Hindlimb muscle (tissue), 1 donor: ENCODE results near the gene VCL. TPM values are rescaled to one million over a fixed set of nuclear protein-coding genes. Genes with fewer than 3 reads are reported as not detected.

Experiments
- DNase-seq: peaks from one replicate; pipeline ENCODE4 v3.0.0-alpha.2; 2013
- polyA plus RNA-seq: library from polyadenylated mRNA; unstranded; fragments of 120-200 nt; gene quantifications from one replicate; pipeline ENCODE4 v1.2.1, GENCODE V29; 2013; ENCODE audit not compliant: insufficient read length

VCL gene
- polyA plus RNA-seq, 1 donor: 164 TPM

DNA sequence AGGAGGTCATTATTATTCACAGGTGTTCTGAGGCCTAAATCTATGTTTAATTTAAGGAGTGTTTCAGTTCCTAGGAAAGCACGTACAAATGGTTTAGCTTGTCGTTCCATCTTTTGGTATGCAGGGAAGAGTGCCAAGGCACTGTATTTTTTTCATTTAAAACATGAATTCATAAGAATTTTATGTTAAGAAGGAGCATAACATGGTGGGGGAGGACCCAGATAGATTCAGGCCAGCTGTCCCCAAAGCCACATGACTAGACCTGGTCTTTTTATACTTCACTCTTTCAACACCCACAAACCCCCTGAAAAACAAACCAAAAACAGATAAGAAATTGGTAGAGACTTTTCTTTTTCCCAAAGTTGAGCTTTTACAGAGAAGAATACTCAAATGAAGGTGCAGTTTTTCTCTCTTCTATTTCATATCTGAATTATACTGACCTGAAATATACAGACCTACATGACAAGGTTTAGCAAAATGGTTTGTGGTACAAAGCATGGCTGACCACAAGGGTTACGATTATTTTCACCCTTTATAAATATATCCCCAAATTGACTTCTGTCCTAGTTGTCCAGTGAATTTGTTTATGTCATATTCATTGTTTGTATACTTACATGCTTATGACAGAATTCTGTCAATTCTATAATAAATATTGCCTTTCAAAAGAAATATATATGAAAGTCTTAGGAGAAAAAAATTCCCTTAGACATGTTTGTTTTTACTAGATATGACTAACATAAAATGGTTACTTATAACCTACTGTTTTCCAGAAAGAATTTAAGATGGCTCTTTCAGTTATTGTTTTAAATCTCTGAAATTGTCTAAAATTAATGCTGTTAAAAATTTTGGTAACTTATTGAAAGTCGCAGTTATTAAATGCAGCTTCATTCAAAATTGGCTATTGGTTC is 81.4 kb downstream of the VCL start:
- no peak for DNase-seq

DNA sequence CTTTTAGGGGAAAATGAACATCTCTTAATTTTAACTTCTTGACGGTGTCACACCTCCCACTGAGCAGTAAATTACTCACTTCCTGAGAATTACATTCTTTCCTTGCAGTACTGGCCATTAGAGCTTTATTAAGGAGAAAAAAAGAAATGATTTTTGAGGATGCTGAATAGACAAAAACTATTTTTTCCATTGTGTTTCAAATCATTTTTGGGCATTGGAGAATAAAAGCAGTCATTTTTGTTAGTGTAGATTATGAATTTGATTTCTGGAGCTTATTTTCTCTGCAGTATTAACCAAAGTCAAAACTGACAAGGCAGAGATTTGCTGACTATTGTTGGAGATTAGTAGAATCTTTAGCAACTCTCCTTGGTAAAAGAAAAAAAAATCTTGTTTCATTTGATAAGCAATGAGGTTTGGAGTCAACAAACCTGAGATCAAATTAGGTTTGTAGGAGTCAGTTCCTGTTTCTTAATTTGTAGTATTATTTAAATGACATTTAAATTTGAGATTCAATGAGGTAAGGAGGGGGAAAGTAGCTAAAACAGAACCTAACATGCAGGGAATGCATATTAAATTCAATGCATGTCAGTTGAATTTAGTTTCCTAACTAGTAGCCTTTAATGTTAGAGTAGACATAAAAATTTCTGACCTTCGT is 82.1 kb downstream of the VCL start:
- DNase-seq: no peak

DNA sequence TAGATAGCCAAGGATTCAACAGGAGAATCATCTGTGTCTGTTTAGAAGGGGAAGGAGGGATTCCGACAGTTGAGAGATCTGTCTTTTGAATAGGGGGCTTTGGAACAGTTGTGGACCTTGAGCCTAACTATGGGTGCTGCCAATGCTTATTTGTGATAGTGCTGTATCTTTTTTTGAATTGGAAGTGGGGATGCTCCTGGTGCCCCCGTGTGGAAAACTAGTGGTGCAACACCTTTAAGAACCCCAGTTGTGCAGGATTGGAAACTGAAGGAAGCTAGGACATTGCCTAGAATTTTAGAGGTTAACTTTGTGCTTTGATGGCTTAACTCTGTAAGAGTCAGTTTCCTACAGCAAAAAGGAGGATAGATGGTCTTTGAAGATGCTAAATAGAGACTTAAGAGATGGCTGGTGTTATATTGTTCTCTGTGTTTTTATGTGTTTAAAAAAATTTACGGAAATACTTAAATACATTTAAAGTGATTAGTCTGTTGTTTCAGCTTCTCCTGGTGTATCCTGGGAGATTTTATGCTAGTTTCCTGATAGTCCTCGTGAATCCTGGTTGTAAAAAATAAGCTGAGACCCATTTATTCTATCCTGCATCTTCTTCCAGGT is 83.4 kb downstream of the VCL start:
- peak; percentile 47 for DNase-seq

DNA sequence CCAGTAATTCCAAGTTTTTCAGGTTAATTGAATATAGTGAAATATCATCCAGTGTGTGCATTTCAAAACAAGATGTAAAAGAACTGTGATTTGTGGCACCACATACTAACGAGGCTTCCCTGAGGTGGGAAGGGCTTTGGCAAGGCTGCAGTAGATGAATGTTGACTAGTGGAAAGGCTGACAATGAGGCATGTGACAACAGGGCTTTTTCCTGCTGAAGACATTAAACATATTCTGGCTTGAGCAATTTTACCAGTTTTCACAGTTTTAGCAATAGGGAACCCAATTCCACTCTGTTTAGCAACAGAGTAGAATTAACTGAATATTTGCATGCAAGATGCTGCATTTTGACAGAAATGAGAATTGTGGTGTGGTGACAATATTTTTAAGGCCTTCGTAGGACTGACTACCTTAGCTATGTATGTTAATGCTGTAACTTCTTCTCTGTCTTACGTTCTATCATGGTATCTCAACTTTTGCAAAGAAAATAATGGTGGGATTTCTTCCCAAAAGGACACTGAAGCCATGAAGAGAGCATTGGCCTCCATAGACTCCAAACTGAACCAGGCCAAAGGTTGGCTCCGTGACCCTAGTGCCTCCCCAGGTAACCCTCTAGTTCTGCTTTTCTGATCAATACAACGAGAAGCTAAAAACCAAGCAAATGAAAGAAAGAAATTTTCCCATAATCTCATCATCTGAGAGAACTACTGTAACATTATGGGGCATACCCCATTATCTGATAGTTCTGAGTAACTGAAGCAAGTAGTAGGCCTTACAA is 84.2 kb downstream of the VCL start:
- DNase-seq: no peak

DNA sequence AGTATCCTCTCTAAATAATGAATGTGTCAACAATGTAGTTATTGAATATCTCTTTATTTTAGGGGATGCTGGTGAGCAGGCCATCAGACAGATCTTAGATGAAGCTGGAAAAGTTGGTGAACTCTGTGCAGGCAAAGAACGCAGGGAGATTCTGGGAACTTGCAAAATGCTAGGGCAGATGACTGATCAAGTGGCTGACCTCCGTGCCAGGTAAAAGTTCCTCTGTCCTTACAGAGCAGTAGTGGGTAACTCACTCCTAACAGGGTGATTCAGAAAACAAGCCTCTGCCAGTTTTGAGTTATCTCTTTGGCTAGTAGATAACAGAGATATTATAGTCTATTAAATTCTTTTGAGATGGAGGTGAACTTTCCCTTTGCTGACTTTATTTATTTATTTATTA is 85.4 kb downstream of the VCL start:
- no peak for DNase-seq

DNA sequence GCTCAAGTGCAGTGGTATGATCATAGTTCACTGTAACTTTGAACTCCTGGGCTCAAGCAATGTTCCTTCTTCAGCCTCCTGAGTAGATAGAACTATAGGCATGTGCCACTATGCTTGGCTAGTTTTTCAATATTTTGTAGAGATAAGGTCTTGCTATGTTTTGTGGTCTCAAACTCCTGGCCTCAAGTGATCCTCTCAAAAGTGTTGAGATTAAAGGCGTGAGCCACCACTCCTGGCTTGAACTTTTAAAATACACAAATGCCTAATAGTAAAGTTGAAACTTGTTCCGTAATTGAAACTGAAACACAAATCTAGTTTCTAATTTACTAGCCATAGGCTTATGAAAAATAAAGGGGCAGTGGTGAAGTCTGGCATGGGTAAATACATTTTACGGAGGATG is 87.0 kb downstream of the VCL start:
- no peak for DNase-seq

DNA sequence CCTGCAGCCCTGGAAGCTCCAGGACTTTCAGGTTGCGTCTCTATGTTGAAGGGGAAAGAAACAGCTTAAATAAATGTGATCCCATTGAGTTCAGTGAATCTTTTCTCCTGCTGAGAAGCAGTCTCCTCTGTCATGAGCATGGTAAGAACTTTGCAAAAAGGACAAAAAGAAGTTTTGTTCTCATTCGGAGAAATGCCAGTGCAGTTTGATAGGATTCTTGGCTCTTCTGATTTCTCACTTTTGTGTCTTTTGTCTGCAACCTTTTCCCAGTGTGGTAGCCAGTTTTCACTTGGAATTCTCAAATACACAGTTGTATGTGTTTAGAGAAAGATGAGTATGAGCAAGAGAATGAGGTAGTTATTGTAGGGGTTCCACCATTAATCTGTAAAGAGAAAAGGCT is 88.4 kb downstream of the VCL start:
- no peak for DNase-seq

DNA sequence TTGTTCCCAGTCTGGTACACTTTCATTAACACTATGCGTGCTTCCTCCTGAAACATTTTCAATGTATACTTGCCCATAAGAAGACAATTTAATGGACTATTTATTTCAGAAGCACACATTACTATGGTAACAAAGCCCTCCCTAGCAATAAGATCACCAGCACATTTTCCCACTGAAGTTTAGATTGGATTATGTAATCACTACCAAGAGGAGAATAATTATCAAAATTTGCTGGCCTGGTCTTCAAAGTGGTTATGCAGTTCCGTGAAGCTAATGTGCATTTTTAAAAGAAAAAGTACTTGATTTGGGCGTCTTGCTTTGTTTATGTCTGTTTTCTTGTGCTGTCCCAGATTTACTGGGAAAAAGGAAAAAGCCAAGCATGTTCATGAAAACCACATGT is 90.8 kb downstream of the VCL start:
- DNase-seq: peak; percentile 6

DNA sequence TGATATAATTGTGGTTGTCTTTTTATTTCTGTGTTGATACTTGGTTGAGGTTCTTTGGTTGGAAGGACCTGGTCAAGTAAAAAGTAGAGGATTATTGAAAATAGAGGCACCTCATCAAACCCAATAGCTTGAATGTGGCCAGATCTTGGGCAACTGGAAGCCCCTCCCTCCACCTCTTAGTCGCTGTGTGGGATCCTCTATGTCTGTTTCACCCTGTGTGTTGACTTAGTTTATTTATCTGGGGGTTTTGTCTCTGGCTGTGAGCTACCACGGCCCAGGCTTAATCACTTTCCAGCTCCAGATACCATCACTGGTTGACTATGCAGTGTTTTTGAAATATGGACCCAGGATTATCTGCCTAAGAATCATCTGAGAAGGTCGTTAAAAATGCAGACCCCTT is 94.5 kb downstream of the VCL start:
- no peak for DNase-seq

DNA sequence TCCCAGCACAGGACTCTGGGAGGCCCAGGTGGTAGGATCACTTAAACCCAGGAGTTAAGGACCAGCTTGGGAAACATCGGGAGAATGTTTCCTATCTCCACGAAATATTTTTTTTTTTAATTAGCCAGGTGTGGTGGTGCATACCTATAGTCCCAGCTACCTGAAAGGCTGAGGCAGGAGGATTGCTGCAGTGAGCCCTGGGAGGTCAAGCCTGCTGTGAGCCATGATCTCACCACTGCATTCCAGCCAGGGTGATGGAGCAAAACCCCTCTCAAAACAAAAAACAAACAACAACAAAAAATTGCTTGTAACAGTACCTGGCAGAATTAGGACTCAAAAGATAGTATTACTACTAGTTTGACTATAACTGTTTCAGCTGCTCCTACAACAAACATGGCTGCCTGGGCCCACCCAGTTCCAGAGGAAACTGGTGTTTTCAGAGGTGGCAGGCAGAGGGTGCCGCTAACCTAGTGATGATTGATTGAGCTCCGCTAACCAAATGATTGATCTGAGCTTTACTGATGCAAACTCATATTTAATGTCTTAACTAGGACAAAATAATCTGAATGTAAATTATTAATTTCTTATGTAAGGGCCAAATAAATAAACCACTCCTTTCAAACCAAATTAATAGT is 95.7 kb downstream of the VCL start:
- DNase-seq: no peak

DNA sequence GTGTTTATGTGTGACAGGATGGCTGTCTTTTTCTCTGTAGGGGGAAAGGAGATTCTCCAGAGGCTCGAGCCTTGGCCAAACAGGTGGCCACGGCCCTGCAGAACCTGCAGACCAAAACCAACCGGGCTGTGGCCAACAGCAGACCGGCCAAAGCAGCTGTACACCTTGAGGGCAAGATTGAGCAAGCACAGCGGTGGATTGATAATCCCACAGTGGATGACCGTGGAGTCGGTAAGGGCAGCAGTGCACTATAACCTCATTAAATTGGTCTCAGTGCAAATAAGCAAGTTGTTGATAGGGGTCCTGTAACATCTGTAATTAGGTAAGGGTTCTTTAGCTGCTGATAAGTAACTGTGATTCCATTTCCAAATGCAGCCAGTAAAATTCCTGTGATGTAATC is 96.3 kb downstream of the VCL start:
- no peak for DNase-seq

DNA sequence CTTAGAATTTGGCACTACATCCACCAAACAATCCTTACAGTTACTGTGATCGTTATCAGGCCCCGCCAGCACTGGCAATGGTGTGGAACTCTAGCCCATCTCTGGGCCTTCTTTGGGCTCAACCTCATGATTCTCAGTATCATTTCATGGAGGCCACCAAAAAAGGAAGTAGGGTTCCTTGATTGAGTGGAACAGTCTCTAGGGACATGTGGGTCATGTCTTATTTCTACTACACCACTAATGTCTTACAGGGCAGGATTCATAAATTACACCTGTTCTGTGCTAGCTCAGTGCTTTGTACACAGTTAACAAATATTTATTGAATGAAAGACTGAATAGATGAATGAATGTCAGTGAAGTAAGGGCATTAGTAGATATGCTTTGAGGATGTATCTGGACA is 98.9 kb downstream of the VCL start:
- no peak for DNase-seq

DNA sequence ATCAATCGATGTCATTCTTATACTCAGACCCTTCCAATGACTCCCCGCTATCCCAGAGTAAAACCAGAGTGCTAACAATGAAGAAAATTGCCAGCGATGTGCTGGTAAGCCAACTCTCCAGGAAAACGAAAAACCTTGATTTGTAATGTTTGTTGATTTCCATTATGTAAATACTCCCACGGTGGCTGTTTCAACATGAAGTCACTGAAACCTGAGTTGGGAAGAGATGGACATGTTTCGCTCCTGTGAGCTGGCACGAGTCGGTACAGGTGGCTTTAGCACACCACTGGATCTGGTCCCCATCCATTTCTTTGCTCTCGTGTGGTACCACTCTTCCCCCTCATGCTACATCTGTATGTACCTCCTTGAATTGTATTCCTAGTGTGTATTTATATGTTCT is 99.9 kb downstream of the VCL start:
- no peak for DNase-seq

DNA sequence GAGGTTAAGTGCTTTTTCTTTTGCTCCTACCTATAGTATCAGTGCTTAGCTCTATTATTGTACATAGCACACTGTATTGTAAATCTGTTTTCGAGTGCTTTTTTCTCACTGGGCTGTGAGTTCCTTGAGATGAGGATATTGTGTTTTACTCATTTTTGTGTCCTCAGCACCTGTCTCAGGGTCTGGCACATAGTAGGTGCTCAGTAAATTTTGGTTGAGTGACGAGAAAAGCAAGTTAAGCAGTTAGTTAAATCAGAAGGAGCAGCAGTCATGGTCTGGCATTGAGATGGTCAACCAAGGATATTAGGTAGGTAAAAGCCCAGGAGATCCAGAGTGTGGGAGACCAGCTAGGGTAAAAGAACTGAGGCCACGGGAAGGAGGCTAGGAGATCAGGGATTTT is 101.5 kb downstream of the VCL start:
- DNase-seq: no peak

DNA sequence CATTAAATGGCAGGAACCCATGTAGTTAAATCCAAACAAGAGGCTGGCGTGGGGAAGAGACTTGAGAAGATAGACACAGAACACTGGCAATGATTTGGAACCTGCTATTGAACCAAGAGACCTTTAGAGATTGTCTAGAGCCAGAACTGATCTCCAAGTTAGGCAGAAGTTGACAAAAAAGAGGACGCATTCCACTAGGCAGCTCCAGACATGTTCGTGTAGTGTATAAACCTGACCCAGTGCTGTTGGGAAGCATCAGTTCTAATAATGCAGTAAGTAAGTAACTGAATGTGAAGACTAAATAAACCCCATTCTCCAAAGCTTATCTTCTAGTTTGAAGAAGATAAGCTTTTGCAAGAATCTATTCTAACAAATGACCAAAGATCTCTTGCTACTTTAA is 101.9 kb downstream of the VCL start:
- DNase-seq: no peak

DNA sequence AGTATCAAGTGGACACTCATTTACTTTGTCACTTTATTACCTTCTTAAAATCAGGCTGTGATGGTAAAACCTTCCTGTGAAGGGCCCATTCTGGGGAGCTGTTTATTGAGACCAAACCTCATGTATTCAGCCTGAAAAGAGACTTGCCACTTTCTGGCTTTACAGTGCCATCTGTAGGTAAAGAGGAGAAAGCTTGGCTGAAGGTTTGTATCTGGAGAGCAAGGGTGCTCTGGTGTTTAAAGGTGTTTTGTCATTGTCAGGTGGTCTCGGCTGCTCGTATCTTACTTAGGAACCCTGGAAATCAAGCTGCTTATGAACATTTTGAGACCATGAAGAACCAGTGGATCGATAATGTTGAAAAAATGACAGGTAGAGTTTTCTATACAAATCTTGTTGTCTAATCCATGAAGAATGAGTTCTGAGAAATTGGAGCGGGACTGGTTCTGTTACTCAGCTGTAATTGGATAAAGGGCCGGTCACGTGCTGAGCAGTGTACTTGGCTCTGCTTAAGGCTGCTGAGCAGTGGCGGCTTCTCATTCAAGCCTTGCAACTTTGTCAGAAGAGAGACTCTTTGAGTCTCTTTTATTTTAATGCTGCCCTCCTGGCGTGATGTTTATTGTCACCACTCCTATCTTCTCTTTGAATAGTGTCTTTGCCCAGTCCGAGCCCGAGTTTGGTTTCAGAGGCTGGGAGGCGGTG is 105.8 kb downstream of the VCL start:
- DNase-seq: no peak

DNA sequence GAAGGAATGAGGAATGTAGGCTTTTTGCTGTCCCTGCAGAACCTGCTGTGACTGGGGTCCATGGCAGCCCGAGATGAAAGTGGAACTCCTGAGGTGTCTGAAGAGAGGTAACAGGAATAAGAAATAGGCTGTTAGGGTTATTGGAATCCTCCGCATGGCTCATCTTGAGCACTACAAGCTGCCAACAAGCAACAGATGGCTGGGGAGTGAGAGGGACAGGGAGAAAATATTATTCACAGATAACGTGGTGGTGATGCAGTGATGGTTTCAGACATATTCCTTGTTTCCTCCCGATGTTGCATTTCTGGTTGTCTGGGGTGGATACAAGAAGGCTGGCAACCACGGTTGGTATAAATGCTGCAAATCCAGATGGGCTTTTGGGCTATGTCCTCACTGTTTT is 106.6 kb downstream of the VCL start:
- no peak for DNase-seq

DNA sequence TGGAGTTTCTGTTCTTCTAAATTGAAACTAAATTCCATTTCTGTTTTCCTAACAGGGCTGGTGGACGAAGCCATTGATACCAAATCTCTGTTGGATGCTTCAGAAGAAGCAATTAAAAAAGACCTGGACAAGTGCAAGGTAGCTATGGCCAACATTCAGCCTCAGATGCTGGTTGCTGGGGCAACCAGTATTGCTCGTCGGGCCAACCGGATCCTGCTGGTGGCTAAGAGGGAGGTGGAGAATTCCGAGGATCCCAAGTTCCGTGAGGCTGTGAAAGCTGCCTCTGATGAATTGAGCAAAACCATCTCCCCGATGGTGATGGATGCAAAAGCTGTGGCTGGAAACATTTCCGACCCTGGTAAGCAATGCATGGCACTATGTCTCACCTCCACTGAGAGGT is 107.1 kb downstream of the VCL start:
- DNase-seq: no peak

DNA sequence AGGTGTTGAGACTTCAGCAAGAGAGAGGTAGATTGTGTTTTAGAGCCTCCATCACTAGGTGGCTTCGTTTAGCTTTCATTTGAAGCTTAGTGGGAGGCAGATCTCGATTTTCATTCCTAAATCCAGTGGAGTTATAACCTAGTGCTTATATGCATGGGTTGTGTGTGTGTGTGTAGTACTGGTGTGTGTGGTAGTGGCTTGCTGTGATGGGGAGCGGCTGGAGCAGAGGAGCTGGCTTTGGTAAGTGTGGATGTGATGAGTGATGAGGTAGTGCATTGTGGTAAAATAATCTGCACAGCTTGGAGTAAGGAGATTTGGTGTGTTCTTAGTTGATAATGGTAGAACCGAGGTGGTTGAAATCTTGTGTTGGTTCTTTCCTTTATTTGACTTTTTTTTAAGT is 109.5 kb downstream of the VCL start:
- no peak for DNase-seq

DNA sequence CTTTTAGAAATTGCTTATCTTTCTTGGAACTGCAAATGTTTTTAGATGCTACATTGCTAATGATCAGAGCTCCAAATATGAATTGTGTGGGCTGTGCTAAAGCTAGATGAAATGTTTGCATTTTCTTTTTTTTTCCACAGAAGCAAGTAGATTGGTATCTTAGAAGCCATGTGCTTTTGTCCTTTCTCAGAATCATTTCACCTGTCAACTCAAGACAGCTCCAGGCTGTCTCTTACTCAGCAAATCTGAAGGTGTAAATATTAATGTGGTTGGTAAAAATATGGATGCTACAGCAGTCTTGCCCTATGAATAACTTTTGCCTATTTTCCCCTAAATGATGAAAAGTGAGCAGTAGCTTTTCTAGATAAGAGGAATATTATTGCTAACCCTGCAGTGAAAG is 111.5 kb downstream of the VCL start:
- no peak for DNase-seq

DNA sequence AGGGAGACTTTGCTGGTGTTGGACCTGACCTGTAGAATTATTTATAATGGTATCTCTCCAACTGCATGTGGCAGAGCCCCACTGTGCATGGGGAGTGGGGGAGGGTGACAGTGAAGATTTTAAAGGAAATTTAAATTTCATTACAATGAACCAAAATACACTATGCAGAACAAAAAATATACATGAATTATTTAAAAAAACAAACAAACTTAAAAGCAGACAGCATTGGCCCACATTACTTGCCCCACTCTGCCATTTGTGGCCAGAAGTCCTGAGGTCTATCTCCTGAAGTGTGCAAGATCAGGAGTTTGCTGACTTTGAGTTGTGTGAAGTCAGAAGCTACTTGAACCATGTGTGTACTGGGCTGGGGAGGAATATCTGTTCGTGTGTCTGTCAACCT is 112.2 kb downstream of the VCL start:
- no peak for DNase-seq

DNA sequence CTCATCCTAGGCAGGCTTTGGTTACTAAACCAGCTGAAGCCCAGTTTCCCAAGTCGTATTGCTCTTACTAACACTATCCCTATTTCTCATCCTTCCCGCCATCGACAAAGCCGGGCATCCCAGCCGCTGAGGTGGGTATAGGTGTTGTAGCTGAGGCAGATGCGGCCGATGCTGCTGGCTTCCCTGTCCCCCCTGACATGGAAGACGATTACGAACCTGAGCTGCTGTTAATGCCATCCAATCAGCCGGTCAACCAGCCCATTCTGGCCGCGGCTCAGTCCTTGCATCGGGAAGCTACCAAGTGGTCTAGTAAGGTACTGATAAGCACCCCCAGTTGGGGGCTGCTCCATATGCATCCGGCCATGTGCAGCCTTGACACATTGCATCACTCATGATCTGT is 113.9 kb downstream of the VCL start:
- no peak for DNase-seq
